Activated naive CD4-positive, alpha-beta T cell treated with anti-CD3 and anti-CD28 coated beads, Interleukin-2, amount 50 U/mL, for 72 hours (primary cell): ENCODE data around the gene CPVL. TPM values are rescaled to one million over a fixed set of nuclear protein-coding genes. Genes with fewer than 3 reads are reported as not detected.

ENCODE experiments used
- ATAC-seq, 2 donors: fragments of 150-1000 bp; cut with Tn5 transposase; 2 replicates each; pipeline ENCODE4 v1.10.0; 2021; ENCODE audit warnings: mild to moderate bottlenecking in 2 of 2, moderate library complexity in 2 of 2
- DNase-seq, 2 donors: peaks; one replicate each; pipeline ENCODE4 v3.0.0; 2021 to 2022; ENCODE audit warnings: low spot score in 2 of 2
- H3K27ac Mint-ChIP-seq, 2 donors: one replicate each; pipeline ENCODE4 v1.8.0; 2022; ENCODE audit warnings: mild to moderate bottlenecking in 2 of 2, mixed read lengths in 2 of 2
- H3K36me3 Mint-ChIP-seq, 2 donors: one replicate each; pipeline ENCODE4 v1.8.0; 2022; ENCODE audit warnings: mixed read lengths in 2 of 2
- H3K9me3 Mint-ChIP-seq, 2 donors: one replicate each; pipeline ENCODE4 v1.8.0; 2022; ENCODE audit warnings: mixed read lengths in 2 of 2
- total RNA-seq, 2 donors: library from RNA; stranded (reverse); gene quantifications; one replicate each; pipeline ENCODE4 v1.2.3, GENCODE V29; 2022

Gene CPVL
- not detected for total RNA-seq

- Mint-ChIP-seq H3K36me3 (peaks cover 0 to 6% of the 10 kb centered on the region in 2 donors), H3K9me3 (peaks cover 0 to 3% of the 10 kb centered on the region in 2 donors)
- DNase-seq = no peak
Observed at GRCh38 chr7:29146057-29146706, at the start of gene CPVL. CPVL (minus strand) TSS chr7:29146537; CDS start chr7:29121061, 25,476 bp downstream.

GRCh38 chr7:29194594-29195427 is 48.5 kb upstream of the CPVL start, which contains the start of gene CHN2:
CHN2 (plus strand) TSS chr7:29194775.
- Mint-ChIP-seq H3K27ac (no peak within 1 kb of the TSS), H3K9me3 (no peaks in the 10 kb centered on the region), H3K36me3 (peaks cover 4 to 15% of the 10 kb centered on the region in 2 donors)
- DNase-seq (peak in 1 of 2 donors; percentile 39), ATAC-seq (peak; percentile 74 to 76)

More at GRCh38 chr7:29146057-29146706, at the start of gene CPVL:
- no peak for ATAC-seq
- no peak within 1 kb of the TSS for H3K27ac Mint-ChIP-seq

DNA sequence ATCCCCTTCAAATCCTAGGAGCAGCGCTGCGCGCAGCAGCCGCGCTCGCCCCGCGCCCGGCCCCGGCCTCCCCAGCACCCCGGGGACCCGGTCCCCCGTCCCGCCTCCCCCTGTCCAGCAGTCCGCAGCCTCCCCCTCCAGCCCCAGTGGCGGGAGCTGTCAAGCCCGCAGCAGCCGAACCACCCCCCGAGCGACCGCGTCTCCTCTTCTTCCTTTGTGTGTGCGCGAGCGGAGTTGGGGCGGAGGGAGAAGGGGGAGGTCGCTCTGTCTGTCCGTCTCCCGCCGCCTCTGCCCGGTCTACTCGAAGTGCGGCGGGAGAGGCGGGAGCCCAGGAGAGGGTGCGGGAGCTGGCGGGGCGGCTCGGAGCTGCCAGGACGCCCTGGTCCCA is 47.9 kb upstream of the CPVL start:
- ATAC-seq = peak in 1 of 2 donors; percentile 7
- no peak overlapping the region for H3K27ac Mint-ChIP-seq

GRCh38 chr7:29193316-29194205 is 47.2 kb upstream of the CPVL start:
- no peak for ATAC-seq
- no peak for DNase-seq
- Mint-ChIP-seq H3K36me3 (peaks cover 4 to 15% of the 10 kb centered on the region in 2 donors), H3K9me3 (no peaks in the 10 kb centered on the region), H3K27ac (no peak overlapping the region)

More for the DNA sequence above, 47.9 kb upstream of the CPVL start:
- Mint-ChIP-seq H3K9me3 (no peaks in the 10 kb centered on the region), H3K36me3 (peaks cover 4 to 15% of the 10 kb centered on the region in 2 donors)
- no peak for DNase-seq

GRCh38 chr7:29192811-29193210 is 46.5 kb upstream of the CPVL start:
- DNase-seq (no peak), ATAC-seq (no peak)
- H3K27ac Mint-ChIP-seq = no peak overlapping the region
- H3K9me3 Mint-ChIP-seq = no peaks in the 10 kb centered on the region
- peaks cover 4 to 15% of the 10 kb centered on the region in 2 donors for H3K36me3 Mint-ChIP-seq

DNA sequence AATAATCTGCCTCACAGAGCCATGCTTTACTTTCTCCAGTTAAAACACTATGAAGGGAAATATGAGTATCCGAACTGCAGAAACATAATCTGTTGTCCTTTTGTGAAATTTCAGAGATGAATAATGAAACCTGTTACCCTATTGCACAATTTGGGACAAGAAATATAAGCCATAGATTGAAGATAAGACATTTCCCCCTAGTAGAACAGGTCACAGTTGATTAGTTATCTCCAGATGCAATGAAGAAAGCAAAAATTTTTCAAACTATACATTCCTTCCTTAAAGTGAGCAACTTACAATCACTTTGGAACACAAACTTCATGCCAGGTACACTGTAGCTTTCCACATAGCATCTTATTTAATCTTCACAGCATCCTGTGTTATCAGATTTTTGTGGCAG is 46.0 kb upstream of the CPVL start:
- no peak for ATAC-seq
- H3K27ac Mint-ChIP-seq = no peak overlapping the region
- peaks cover 4 to 15% of the 10 kb centered on the region in 2 donors for H3K36me3 Mint-ChIP-seq
- DNase-seq = no peak
- no peaks in the 10 kb centered on the region for H3K9me3 Mint-ChIP-seq

GRCh38 chr7:29190349-29191045 is 44.2 kb upstream of the CPVL start:
- Mint-ChIP-seq H3K27ac (no peak overlapping the region), H3K36me3 (peaks cover 4 to 14% of the 10 kb centered on the region in 2 donors), H3K9me3 (no peaks in the 10 kb centered on the region)
- ATAC-seq (no peak), DNase-seq (no peak)

DNA sequence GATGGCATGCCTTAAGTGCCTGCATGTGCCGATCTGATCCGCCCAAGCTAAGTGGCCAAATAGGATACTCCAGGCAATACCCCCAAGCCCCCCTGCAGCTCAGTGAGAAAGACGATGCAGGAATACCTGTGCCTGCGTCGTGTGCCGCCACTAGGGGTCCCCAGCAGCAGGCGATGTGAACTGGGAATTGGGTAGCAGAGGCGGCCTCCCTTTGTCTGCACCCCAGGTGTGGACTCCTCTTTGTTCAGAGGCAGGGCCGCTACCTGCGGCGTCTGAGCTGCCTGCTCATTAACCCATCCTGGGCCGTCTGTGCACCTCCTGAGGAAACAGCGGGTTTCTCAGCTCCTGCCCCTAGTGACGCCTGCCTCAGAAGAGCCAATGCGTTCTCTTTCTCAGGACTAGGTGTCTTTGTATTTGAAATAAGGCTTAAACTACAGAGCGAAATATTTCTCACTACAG is 43.4 kb upstream of the CPVL start:
- H3K9me3 Mint-ChIP-seq = no peaks in the 10 kb centered on the region
- ATAC-seq (peak; percentile 39 to 74), DNase-seq (peak in 1 of 2 donors; percentile 59)
- peaks cover 0 to 10% of the 10 kb centered on the region in 2 donors for H3K36me3 Mint-ChIP-seq
- H3K27ac Mint-ChIP-seq = no peak overlapping the region

DNA sequence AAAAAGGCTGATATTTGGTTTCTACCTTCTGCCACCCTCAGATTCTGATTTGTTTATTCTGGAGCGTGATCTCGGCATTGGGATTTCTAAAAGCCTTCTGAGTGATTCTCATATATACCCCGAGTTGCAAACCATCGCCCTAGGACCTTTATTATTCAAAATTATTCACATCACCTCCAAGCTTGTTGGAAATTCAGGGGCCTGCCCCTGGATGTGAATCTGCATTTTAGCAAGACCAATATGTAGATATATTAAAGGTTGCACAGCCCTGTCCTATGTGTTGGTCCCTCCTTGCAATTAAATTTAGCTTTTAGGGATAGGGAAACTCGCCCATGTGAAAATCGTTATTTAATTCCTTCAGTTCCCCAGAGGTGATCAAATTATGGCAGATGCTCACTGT is 39.3 kb upstream of the CPVL start:
- no peak overlapping the region for H3K27ac Mint-ChIP-seq
- DNase-seq = no peak
- no peak for ATAC-seq
- no peaks in the 10 kb centered on the region for H3K9me3 Mint-ChIP-seq
- H3K36me3 Mint-ChIP-seq = no peaks in the 10 kb centered on the region

- Mint-ChIP-seq H3K9me3 (no peaks in the 10 kb centered on the region), H3K36me3 (no peaks in the 10 kb centered on the region), H3K27ac (no peak overlapping the region)
- ATAC-seq (no peak), DNase-seq (no peak)
Observed at GRCh38 chr7:29184599-29184998, 38.3 kb upstream of the CPVL start.

DNA sequence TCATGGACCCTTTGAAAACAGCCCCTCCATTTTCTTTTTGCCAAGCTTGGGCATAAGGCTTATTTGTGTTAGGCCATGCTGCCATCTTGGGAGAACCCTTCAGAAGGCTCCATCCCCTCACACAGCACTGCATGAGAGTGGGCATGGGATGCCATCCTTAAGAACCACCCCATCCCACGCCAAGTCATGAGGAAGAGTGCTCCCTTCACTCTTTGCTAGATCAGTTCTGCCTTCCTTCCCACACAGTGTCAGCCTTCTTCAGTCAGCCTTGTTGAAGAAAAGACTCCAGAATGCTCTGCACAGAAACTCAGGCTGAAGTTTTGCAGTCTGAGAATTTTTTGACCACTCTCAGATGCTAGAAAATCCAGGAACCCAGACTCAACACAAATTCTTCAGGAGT is 32.8 kb upstream of the CPVL start:
- H3K9me3 Mint-ChIP-seq = peaks cover 0 to 9% of the 10 kb centered on the region in 2 donors
- ATAC-seq = no peak
- no peaks in the 10 kb centered on the region for H3K36me3 Mint-ChIP-seq
- no peak for DNase-seq
- no peak overlapping the region for H3K27ac Mint-ChIP-seq

- Mint-ChIP-seq H3K9me3 (peaks cover 0 to 9% of the 10 kb centered on the region in 2 donors), H3K27ac (peak overlapping the region in 1 of 2 donors; percentile 18), H3K36me3 (no peaks in the 10 kb centered on the region)
- DNase-seq (peak; percentile 18 to 70), ATAC-seq (peak; percentile 88 to 95)
Observed at GRCh38 chr7:29177963-29178600, 31.7 kb upstream of the CPVL start.

DNA sequence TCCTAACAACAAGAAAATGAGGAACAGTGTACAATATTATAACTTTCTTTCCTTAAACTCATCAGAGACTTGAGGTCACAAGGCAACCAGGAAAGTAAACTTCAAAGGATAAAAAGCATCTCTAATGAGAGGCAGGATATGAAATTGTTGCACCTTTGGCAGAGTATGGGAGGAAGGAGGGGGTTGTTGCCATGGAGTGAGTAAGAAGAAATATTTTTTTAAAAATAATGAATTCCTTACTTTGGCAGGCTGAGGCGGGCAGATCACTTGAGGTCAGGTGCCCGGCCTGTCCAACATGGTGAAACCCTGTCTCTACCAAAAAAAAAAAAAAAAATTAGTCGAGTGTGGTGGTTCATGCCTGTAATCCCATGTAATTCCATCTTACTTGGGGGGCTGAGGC is 27.1 kb upstream of the CPVL start:
- Mint-ChIP-seq H3K9me3 (peaks cover 0 to 9% of the 10 kb centered on the region in 2 donors), H3K27ac (no peak overlapping the region)
- no peak for ATAC-seq

GRCh38 chr7:29170781-29171180 is 24.4 kb upstream of the CPVL start:
- DNase-seq = no peak
- peaks cover 6 to 8% of the 10 kb centered on the region in 2 donors for H3K9me3 Mint-ChIP-seq
- peaks cover 0 to 6% of the 10 kb centered on the region in 2 donors for H3K36me3 Mint-ChIP-seq
- no peak overlapping the region for H3K27ac Mint-ChIP-seq
- ATAC-seq = no peak

More for the DNA sequence above, 27.1 kb upstream of the CPVL start:
- no peak for DNase-seq
- no peaks in the 10 kb centered on the region for H3K36me3 Mint-ChIP-seq

DNA sequence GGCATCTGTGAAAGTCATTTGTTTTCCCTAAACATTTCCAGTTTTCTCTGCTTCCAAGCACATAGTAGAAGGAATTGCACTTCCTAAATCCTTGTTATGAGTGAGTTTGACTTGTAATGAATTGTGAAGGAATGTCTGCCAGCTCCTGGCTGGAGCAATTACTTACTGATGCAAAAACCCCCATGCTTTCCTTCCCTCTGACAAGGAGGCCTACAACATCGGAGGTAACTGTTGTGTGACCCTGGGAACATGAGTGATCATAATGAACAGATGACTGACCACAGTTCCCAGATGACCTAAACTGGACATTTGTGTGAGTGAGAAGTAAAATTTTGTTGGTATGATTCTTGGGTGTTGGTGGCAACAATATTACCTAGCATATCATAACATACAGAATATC is 21.4 kb upstream of the CPVL start:
- ATAC-seq (no peak), DNase-seq (no peak)
- peaks cover 0 to 8% of the 10 kb centered on the region in 2 donors for H3K36me3 Mint-ChIP-seq
- H3K9me3 Mint-ChIP-seq = peaks cover 5 to 11% of the 10 kb centered on the region in 2 donors
- H3K27ac Mint-ChIP-seq = no peak overlapping the region
